ENCODE measurements around the gene DIS3L2.
A peak's percentile ranks its signal among the peaks of the same experiment; 100 is the strongest.
"Not testable (repeated sequence)": the region's sequence is repeated elsewhere in the genome, so short reads cannot be mapped to it uniquely, and the experiment has no call there.

Gene DIS3L2

DNA sequence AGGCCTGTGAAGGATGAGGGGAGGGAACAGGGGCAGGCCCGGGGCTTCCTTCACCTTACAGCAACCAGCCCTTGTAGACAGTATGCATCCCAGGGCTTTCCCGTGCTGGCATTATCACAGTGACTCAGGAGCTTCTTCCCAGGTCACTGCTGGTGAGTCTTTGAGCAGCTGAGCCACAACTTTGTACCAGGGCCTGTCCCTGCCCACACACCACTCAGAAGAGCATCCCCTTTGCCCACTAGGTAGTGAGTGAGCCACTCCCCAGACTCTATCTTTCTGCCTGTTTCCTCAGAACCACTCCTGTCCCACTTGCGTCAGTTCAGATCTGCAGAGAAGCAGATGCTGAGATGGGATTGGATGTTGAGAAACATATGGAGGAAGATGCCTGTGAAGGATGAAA, 347.5 kb downstream of the DIS3L2 start:
- peak overlapping the region; percentile 54 for H3K9ac ChIP-seq (ENCODE audit: low read depth, low read length, poor library complexity, severe bottlenecking)
- H4K20me1 ChIP-seq (ENCODE audit: insufficient read depth, low read length, poor library complexity, severe bottlenecking) = no peaks in the 10 kb centered on the region
- no peaks in the 10 kb centered on the region for H3F3A ChIP-seq (ENCODE audit: low read depth)
- H2AFZ ChIP-seq (ENCODE audit: low read length) = no peak overlapping the region
- H3K9me2 ChIP-seq (replicated peaks; ENCODE audit: low read depth, low read length) = no peaks in the 10 kb centered on the region
- peaks cover 15% of the 10 kb centered on the region; the same call in 1 of the 2 replicates for H3K36me3 ChIP-seq (ENCODE audit: insufficient read depth, low read length)
- H3K9me3 ChIP-seq (ENCODE audit: insufficient read depth, low read depth, low read length) = peaks cover 19% of the 10 kb centered on the region
- TF ChIP-seq EZH2phosphoT487 (IDR thresholded peaks at IDR 0.05; ENCODE audit: borderline replicate concordance) = no peak
- TF ChIP-seq, protein P1, sequence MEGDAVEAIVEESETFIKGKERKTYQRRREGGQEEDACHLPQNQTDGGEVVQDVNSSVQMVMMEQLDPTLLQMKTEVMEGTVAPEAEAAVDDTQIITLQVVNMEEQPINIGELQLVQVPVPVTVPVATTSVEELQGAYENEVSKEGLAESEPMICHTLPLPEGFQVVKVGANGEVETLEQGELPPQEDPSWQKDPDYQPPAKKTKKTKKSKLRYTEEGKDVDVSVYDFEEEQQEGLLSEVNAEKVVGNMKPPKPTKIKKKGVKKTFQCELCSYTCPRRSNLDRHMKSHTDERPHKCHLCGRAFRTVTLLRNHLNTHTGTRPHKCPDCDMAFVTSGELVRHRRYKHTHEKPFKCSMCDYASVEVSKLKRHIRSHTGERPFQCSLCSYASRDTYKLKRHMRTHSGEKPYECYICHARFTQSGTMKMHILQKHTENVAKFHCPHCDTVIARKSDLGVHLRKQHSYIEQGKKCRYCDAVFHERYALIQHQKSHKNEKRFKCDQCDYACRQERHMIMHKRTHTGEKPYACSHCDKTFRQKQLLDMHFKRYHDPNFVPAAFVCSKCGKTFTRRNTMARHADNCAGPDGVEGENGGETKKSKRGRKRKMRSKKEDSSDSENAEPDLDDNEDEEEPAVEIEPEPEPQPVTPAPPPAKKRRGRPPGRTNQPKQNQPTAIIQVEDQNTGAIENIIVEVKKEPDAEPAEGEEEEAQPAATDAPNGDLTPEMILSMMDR (conservative IDR thresholded peaks at IDR 0.05; ENCODE audit: low read length) = no peak
- H3K4me1 ChIP-seq (ENCODE audit: insufficient read depth, low read length, poor library complexity, severe bottlenecking) = peaks cover 29% of the 10 kb centered on the region
- peak overlapping the region; percentile 70 for H3K4me2 ChIP-seq (ENCODE audit: low read depth, low read length, poor library complexity, severe bottlenecking)
- no peaks in the 10 kb centered on the region for H3K27me3 ChIP-seq (ENCODE audit: insufficient read depth, low read length, poor library complexity, severe bottlenecking)
- H3K4me3 ChIP-seq (ENCODE audit: low read length, poor library complexity, severe bottlenecking) = no peak overlapping the region
- no peaks in the 10 kb centered on the region for H3K79me2 ChIP-seq (ENCODE audit: insufficient read depth, low read length)

DNA sequence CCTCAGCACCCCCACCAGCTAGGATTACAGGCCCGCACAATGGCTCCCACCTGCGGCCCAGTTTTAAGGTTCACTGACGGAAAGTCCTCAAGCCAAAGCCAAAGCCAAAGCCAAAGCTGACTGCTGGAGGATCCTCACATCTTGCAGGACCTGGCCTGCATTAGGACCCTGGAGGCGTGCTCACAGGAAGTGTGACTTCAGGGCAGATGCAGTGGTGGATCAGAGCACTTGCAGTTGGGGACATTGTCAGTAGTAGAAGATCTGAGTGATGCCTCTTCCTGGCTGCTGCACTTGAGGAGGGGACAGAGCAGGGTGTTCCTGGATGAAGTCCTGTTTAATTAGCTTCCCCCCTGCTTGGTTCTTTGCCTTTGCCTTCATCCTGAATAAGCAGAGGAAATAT, 348.1 kb downstream of the DIS3L2 start:
- H3K4me3 ChIP-seq (ENCODE audit: low read length, poor library complexity, severe bottlenecking) = peak overlapping the region; percentile 49
- no peaks in the 10 kb centered on the region for H4K20me1 ChIP-seq (ENCODE audit: insufficient read depth, low read length, poor library complexity, severe bottlenecking)
- peaks cover 35% of the 10 kb centered on the region for H3K4me1 ChIP-seq (ENCODE audit: insufficient read depth, low read length, poor library complexity, severe bottlenecking)
- peaks cover 10% of the 10 kb centered on the region; the same call in 1 of the 2 replicates for H3K36me3 ChIP-seq (ENCODE audit: insufficient read depth, low read length)
- H3K4me2 ChIP-seq (ENCODE audit: low read depth, low read length, poor library complexity, severe bottlenecking) = peak overlapping the region; percentile 70
- no peaks in the 10 kb centered on the region for H3K9me2 ChIP-seq (replicated peaks; ENCODE audit: low read depth, low read length)
- H3F3A ChIP-seq (ENCODE audit: low read depth) = peaks cover 2% of the 10 kb centered on the region; the same call in 1 of the 2 replicates
- peaks cover 19% of the 10 kb centered on the region for H3K9me3 ChIP-seq (ENCODE audit: insufficient read depth, low read depth, low read length)
- no peaks in the 10 kb centered on the region for H3K27me3 ChIP-seq (ENCODE audit: insufficient read depth, low read length, poor library complexity, severe bottlenecking)
- peak overlapping the region; percentile 54 for H3K9ac ChIP-seq (ENCODE audit: low read depth, low read length, poor library complexity, severe bottlenecking)
- H2AFZ ChIP-seq (ENCODE audit: low read length) = no peak overlapping the region
- no peaks in the 10 kb centered on the region for H3K79me2 ChIP-seq (ENCODE audit: insufficient read depth, low read length)
- TF ChIP-seq EZH2phosphoT487 (IDR thresholded peaks at IDR 0.05; ENCODE audit: borderline replicate concordance) = no peak

DNA sequence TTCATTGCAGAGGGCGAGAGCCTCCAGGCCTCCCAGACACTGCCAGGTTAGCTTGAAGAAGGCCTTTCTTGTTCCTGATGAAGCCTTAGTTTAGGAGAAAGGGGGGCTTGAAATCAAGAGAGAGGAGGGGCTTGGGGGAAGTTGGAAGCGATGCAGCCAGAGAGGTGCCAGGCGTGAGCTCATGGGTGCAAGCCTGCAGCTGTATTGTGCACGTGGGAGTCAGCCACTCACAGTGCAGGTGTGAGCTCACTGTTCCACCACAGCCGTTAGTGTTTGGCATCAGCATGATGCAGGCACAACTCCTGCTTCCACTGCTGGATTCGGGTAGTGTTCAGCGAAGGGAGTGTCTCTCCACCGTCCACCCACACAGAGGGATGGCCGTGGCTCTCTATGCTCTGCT, 348.6 kb downstream of the DIS3L2 start:
- Histone ChIP-seq H3F3A (ENCODE audit: low read depth) (peaks cover 7% of the 10 kb centered on the region), H3K4me3 (ENCODE audit: low read length, poor library complexity, severe bottlenecking) (peak overlapping the region; percentile 49), H4K20me1 (ENCODE audit: insufficient read depth, low read length, poor library complexity, severe bottlenecking) (no peaks in the 10 kb centered on the region), H2AFZ (ENCODE audit: low read length) (no peak overlapping the region), H3K79me2 (ENCODE audit: insufficient read depth, low read length) (no peaks in the 10 kb centered on the region), H3K9me3 (ENCODE audit: insufficient read depth, low read depth, low read length) (peaks cover 19% of the 10 kb centered on the region), H3K4me1 (ENCODE audit: insufficient read depth, low read length, poor library complexity, severe bottlenecking) (peaks cover 41% of the 10 kb centered on the region), H3K36me3 (ENCODE audit: insufficient read depth, low read length) (peaks cover 7% of the 10 kb centered on the region; the same call in 1 of the 2 replicates), H3K9me2 (replicated peaks; ENCODE audit: low read depth, low read length) (no peaks in the 10 kb centered on the region), H3K9ac (ENCODE audit: low read depth, low read length, poor library complexity, severe bottlenecking) (peak overlapping the region; percentile 54), H3K27me3 (ENCODE audit: insufficient read depth, low read length, poor library complexity, severe bottlenecking) (no peaks in the 10 kb centered on the region), H3K4me2 (ENCODE audit: low read depth, low read length, poor library complexity, severe bottlenecking) (peak overlapping the region; percentile 70)
- TF ChIP-seq EZH2phosphoT487 (IDR thresholded peaks at IDR 0.05; ENCODE audit: borderline replicate concordance) = no peak
- TF ChIP-seq, protein P1 (conservative IDR thresholded peaks at IDR 0.05; ENCODE audit: low read length) = no peak

DNA sequence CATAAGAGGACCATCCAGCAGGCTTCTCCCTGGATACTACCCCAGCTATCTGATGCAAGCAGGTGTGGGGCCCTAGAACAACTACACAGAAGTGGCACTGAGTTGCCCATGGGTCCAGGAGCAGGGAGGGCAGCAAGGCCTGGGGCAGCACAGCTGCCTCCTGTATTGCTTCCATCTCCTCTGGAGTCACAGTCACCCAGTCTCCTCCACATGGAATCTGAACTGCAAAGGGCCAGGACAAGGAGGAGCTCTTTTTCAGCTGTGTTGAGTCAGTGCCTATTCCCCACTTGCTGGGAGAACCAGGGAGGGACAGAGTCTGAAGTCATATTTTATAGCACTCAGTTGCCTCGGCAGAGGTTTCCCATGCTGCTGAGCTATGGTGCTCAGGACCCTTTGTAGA, 349.2 kb downstream of the DIS3L2 start:
- Histone ChIP-seq H3K9me2 (replicated peaks; ENCODE audit: low read depth, low read length) (no peaks in the 10 kb centered on the region), H3K4me2 (ENCODE audit: low read depth, low read length, poor library complexity, severe bottlenecking) (peak overlapping the region; percentile 70), H3F3A (ENCODE audit: low read depth) (peaks cover 10% of the 10 kb centered on the region), H3K36me3 (ENCODE audit: insufficient read depth, low read length) (peaks cover 5% of the 10 kb centered on the region; the same call in 1 of the 2 replicates), H3K9me3 (ENCODE audit: insufficient read depth, low read depth, low read length) (peaks cover 19% of the 10 kb centered on the region), H3K4me3 (ENCODE audit: low read length, poor library complexity, severe bottlenecking) (no peak overlapping the region), H3K9ac (ENCODE audit: low read depth, low read length, poor library complexity, severe bottlenecking) (peak overlapping the region; percentile 54), H3K27me3 (ENCODE audit: insufficient read depth, low read length, poor library complexity, severe bottlenecking) (no peaks in the 10 kb centered on the region), H4K20me1 (ENCODE audit: insufficient read depth, low read length, poor library complexity, severe bottlenecking) (no peaks in the 10 kb centered on the region), H2AFZ (ENCODE audit: low read length) (no peak overlapping the region), H3K4me1 (ENCODE audit: insufficient read depth, low read length, poor library complexity, severe bottlenecking) (peaks cover 42% of the 10 kb centered on the region), H3K79me2 (ENCODE audit: insufficient read depth, low read length) (no peaks in the 10 kb centered on the region)
- TF ChIP-seq EZH2phosphoT487 (IDR thresholded peaks at IDR 0.05; ENCODE audit: borderline replicate concordance) = no peak
- TF ChIP-seq, protein P1 (conservative IDR thresholded peaks at IDR 0.05; ENCODE audit: low read length) = no peak

DNA sequence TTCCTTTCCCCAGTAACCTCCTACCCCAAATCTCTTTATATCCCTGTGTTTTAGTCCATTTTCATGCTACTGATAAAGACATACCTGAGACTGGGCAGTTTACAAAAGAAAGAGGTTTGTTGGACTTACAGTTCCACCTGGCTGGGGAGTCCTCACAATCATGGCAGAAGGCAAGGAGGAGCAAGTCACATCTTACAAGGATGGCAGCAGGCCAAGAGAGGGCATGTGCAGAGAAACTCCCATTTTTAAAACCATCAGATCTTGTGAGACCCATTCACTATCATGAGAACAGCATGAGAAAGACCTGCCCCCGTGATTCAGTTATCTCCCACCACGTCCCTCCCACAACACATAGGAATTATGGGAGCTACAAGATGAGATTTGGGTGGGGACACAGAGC, 352.1 kb downstream of the DIS3L2 start:
- not testable (repeated sequence) for H3K9me2 ChIP-seq (replicated peaks; ENCODE audit: low read depth, low read length); H4K20me1 ChIP-seq (ENCODE audit: insufficient read depth, low read length, poor library complexity, severe bottlenecking); H3K4me3 ChIP-seq (ENCODE audit: low read length, poor library complexity, severe bottlenecking); H3K36me3 ChIP-seq (ENCODE audit: insufficient read depth, low read length); H2AFZ ChIP-seq (ENCODE audit: low read length); H3K4me2 ChIP-seq (ENCODE audit: low read depth, low read length, poor library complexity, severe bottlenecking); H3K9ac ChIP-seq (ENCODE audit: low read depth, low read length, poor library complexity, severe bottlenecking); H3K79me2 ChIP-seq (ENCODE audit: insufficient read depth, low read length); H3K27me3 ChIP-seq (ENCODE audit: insufficient read depth, low read length, poor library complexity, severe bottlenecking)
- H3K4me1 ChIP-seq (ENCODE audit: insufficient read depth, low read length, poor library complexity, severe bottlenecking) = peaks cover 66% of the 10 kb centered on the region
- peaks cover 19% of the 10 kb centered on the region for H3K9me3 ChIP-seq (ENCODE audit: insufficient read depth, low read depth, low read length)
- H3F3A ChIP-seq (ENCODE audit: low read depth) = peaks cover 24% of the 10 kb centered on the region
